ENCODE results near the gene ABCG4.

DNA sequence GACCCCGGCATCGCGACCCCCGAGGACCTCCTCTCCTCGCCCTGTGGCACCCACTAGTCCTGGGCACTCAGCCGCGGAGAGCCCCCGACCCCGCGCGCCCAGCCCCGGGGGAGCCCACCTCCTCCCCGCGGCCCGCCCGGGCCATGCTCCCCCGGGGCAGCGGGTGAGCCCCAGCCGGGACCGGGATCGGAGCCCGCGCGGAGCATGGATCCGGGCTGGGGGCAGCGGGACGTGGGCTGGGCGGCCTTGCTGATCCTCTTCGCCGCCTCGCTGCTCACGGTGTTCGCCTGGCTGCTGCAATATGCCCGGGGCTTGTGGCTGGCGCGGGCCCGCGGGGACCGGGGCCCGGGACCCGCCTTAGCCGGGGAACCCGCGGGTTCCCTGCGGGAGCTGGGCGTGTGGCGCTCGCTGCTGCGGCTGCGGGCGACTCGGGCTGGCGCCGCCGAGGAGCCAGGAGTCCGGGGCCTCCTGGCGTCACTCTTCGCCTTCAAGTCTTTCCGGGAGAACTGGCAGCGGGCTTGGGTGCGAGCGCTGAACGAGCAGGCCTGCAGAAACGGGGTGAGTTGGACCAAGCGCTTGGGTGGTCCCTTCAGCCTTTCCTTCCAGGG lies 41.2 kb upstream of the ABCG4 start:
- no peak for TF ChIP-seq CTCF (IDR thresholded peaks at IDR 0.05)
- TF ChIP-seq POLR2A (IDR thresholded peaks at IDR 0.05), result no peak
- no peak for TF ChIP-seq POLR2AphosphoS5 (IDR thresholded peaks at IDR 0.05)
